Chondrocyte (in vitro differentiated cells): Measurements from ENCODE around the gene RAD51B. TPM values are rescaled to one million over a fixed set of nuclear protein-coding genes. Genes with fewer than 3 reads are reported as not detected.
A peak's percentile ranks its signal among the peaks of the same experiment; 100 is the strongest.

Experiments used
- DNase-seq: peaks from one replicate; pipeline ENCODE4 v3.0.0; 2021; ENCODE audit warnings: mixed read lengths, low spot score
- H3K27ac Mint-ChIP-seq: one replicate; pipeline ENCODE4 v1.8.0; 2021; ENCODE audit warnings: mild to moderate bottlenecking, moderate library complexity, mixed read lengths; ENCODE audit not compliant: unreplicated experiment
- H3K27me3 Mint-ChIP-seq: 2 replicates; pipeline ENCODE4 v1.8.0; 2021; ENCODE audit warnings: low read depth, mixed read lengths
- H3K36me3 Mint-ChIP-seq: 2 replicates; pipeline ENCODE4 v1.8.0; 2021; ENCODE audit warnings: low read depth, mixed read lengths
- H3K4me1 Mint-ChIP-seq: 2 replicates; pipeline ENCODE4 v1.8.0; 2021; ENCODE audit warnings: low read depth, mild to moderate bottlenecking, mixed read lengths
- H3K4me3 Mint-ChIP-seq: one replicate; pipeline ENCODE4 v1.8.0; 2021; ENCODE audit warnings: mild to moderate bottlenecking, moderate library complexity, mixed read lengths; ENCODE audit not compliant: unreplicated experiment
- H3K9me3 Mint-ChIP-seq: 2 replicates; pipeline ENCODE4 v1.8.0; 2021; ENCODE audit warnings: low read depth, mixed read lengths
- CTCF ChIP-seq: fragments of 200-600 bp; sonication (generic); IDR thresholded peaks from 2 replicates; pipeline ENCODE4 v1.5.0; 2021; ENCODE audit warnings: antibody characterized with exemption, mild to moderate bottlenecking, moderate library complexity
- total RNA-seq: library from RNA; stranded (reverse); gene quantifications from 3 replicates; pipeline ENCODE4 v1.2.1, GENCODE V29; 2021

RAD51B gene
- total RNA-seq, 1 donor from 2014 or later: 8.2 TPM

- H3K4me3 Mint-ChIP-seq: no peak overlapping the region
- TF ChIP-seq CTCF: no peak
- H3K36me3 Mint-ChIP-seq: no peaks in the 10 kb centered on the region
- DNase-seq: no peak
- H3K27me3 Mint-ChIP-seq: no peaks in the 10 kb centered on the region
- H3K4me1 Mint-ChIP-seq: peaks cover 37% of the 10 kb centered on the region
- no peaks in the 10 kb centered on the region for H3K9me3 Mint-ChIP-seq
- no peak overlapping the region for H3K27ac Mint-ChIP-seq
These were observed 424.0 kb downstream of the RAD51B start for GRCh38 chr14:68243450-68244010.

- no peak for DNase-seq
- Mint-ChIP-seq H3K27me3 (no peaks in the 10 kb centered on the region), H3K36me3 (no peaks in the 10 kb centered on the region), H3K9me3 (no peaks in the 10 kb centered on the region), H3K4me3 (no peak overlapping the region), H3K27ac (no peak overlapping the region), H3K4me1 (peaks cover 46% of the 10 kb centered on the region)
- TF ChIP-seq CTCF: no peak
These were observed 424.8 kb downstream of the RAD51B start for GRCh38 chr14:68244262-68244980.

GRCh38 chr14:68245146-68246073 is 425.8 kb downstream of the RAD51B start:
- peak overlapping the region; percentile 87 for H3K27ac Mint-ChIP-seq
- H3K4me3 Mint-ChIP-seq: no peak overlapping the region
- H3K36me3 Mint-ChIP-seq: no peaks in the 10 kb centered on the region
- no peaks in the 10 kb centered on the region for H3K27me3 Mint-ChIP-seq
- no peaks in the 10 kb centered on the region for H3K9me3 Mint-ChIP-seq
- peaks cover 53% of the 10 kb centered on the region for H3K4me1 Mint-ChIP-seq
- no peak for DNase-seq
- no peak for TF ChIP-seq CTCF

GRCh38 chr14:68246074-68246785 is 426.7 kb downstream of the RAD51B start:
- DNase-seq: no peak
- Mint-ChIP-seq H3K27me3 (no peaks in the 10 kb centered on the region), H3K9me3 (no peaks in the 10 kb centered on the region), H3K36me3 (no peaks in the 10 kb centered on the region), H3K4me1 (peaks cover 61% of the 10 kb centered on the region), H3K27ac (peak overlapping the region; percentile 87), H3K4me3 (no peak overlapping the region)
- TF ChIP-seq CTCF: no peak

- Mint-ChIP-seq H3K4me1 (peaks cover 66% of the 10 kb centered on the region), H3K27ac (peak overlapping the region; percentile 87), H3K36me3 (no peaks in the 10 kb centered on the region), H3K27me3 (no peaks in the 10 kb centered on the region), H3K9me3 (no peaks in the 10 kb centered on the region), H3K4me3 (no peak overlapping the region)
- no peak for TF ChIP-seq CTCF
- DNase-seq: no peak
These were observed 427.2 kb downstream of the RAD51B start for GRCh38 chr14:68246786-68247105.
